Cardiac muscle cell (in vitro differentiated cells and primary cell): Measurements from ENCODE around the gene COMMD1. TPM values are rescaled to one million over a fixed set of nuclear protein-coding genes. Genes with fewer than 3 reads are reported as not detected.

Source experiments
- DNase-seq, 2 donors: peaks; one replicate each; pipeline versions ENCODE4 v3.0.0 to v3.0.0-alpha.2; 2010 to 2017; ENCODE audit warnings: low read depth in 1 of 2, low spot score in 1 of 2
- H3K27ac ChIP-seq: fragments of 200-600 bp; sonication (generic); 2 replicates; pipeline ENCODE4 v1.5.1; 2016
- H3K27me3 ChIP-seq: fragments of 200-600 bp; sonication (generic); 2 replicates; pipeline ENCODE4 v1.6.0; 2016; ENCODE audit warnings: control low read depth
- H3K36me3 ChIP-seq: fragments of 200-600 bp; sonication (generic); 2 replicates; pipeline ENCODE4 v1.5.1; 2016; ENCODE audit warnings: control low read depth
- H3K4me1 ChIP-seq: fragments of 200-600 bp; sonication (generic); 2 replicates; pipeline ENCODE4 v1.8.1; 2017; ENCODE audit warnings: low read depth, mild to moderate bottlenecking, mixed run types
- H3K4me3 ChIP-seq: fragments of 200-600 bp; sonication (generic); 2 replicates; pipeline ENCODE4 v1.5.1; 2016; ENCODE audit warnings: mild to moderate bottlenecking
- H3K9me3 ChIP-seq: fragments of 200-600 bp; sonication (generic); 2 replicates; pipeline ENCODE4 v1.5.1; 2017; ENCODE audit warnings: low read depth, mild to moderate bottlenecking, control low read depth
- CTCF ChIP-seq: IDR thresholded peaks from 2 replicates; pipeline ENCODE4 v1.5.1; 2012; ENCODE audit warnings: low read depth, mild to moderate bottlenecking, low read length
- polyA plus RNA-seq: library from polyadenylated mRNA; unstranded; fragments of >200 nt; fragmentation: Nextera tagmentation; extraction: Ambion mirVana; gene quantifications from 2 replicates; pipeline ENCODE4 v1.2.1, GENCODE V29; 2016
- total RNA-seq: library from RNA; depleted of rRNA; stranded (reverse); fragments of >200 nt; gene quantifications from 2 replicates; pipeline ENCODE4 v1.2.3, GENCODE V29; 2016

Gene COMMD1
- total and polyA plus RNA-seq, 2 experiments from 2014 or later = 36.1 to 94.0 TPM

- no peaks in the 10 kb centered on the region for H3K9me3 ChIP-seq
- no peak overlapping the region for H3K27ac ChIP-seq
- H3K4me3 ChIP-seq = no peak overlapping the region
- no peaks in the 10 kb centered on the region for H3K36me3 ChIP-seq
- no peak for TF ChIP-seq CTCF
- no peak for DNase-seq
- no peaks in the 10 kb centered on the region for H3K27me3 ChIP-seq
- H3K4me1 ChIP-seq = peaks cover 16% of the 10 kb centered on the region
Observed at GRCh38 chr2:61943251-61943650, 37.8 kb downstream of the COMMD1 start.

DNA sequence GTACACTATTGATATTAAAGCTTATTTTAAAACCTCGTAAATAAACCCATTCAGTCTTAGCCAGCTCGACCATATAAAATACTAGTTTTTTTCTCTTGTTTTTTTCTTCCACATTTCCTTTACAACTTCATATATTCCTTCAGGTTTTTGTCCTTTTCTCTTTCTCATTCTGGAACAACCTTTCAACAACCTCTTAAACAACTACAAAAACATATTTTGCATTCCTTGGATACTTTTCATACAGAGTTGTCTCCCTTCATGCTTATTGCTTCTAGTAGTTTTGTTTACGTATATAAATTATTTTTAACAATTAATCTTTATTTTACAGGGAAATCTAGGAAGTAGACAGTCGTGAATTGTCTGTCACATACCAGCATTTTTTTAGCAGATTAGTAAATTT lies 41.2 kb downstream of the COMMD1 start:
- Histone ChIP-seq H3K9me3 (no peaks in the 10 kb centered on the region), H3K27ac (no peak overlapping the region), H3K36me3 (no peaks in the 10 kb centered on the region), H3K4me1 (peaks cover 19% of the 10 kb centered on the region), H3K4me3 (no peak overlapping the region), H3K27me3 (no peaks in the 10 kb centered on the region)
- DNase-seq = peak in 1 of 2 donors; percentile 15
- TF ChIP-seq CTCF = no peak

DNA sequence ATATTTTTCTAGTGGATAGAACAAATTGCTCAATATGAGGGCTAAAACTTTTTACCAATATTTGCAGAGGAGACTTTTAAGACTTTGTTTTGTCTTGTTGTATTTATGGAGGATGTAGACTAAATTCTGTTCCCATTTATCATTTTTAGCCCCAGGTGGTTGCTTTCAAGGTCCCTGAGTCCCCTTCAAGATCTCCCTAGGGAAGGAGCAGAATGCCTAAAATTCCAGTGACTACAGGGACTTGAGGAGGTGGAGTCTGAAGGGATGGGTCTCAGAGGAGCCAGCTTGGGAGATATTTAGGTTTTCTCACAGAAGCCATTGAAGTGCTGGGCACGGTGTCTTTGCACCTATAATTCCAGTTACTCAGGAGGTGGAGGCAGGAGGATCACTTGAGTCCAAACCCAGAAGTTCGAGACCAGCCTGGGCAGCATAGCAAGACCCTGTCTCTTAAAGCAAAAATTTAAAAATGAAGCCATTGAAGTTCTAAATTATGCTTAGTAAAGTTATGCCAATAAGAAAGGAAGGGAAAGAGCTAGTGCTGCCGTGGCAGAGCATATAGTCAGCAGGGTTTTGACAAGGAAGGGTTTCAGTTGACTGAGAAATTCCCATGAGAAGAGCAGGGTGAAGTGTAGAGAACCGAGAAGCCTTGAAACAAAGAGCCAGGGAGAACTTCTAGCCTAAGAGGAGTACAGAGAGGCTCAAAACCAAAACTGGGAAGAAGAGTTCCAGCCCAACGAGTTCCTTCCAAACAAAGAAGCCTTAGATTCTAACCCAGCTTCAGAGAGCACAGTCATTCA lies 43.4 kb downstream of the COMMD1 start:
- Histone ChIP-seq H3K9me3 (no peaks in the 10 kb centered on the region), H3K36me3 (no peaks in the 10 kb centered on the region), H3K27me3 (no peaks in the 10 kb centered on the region), H3K27ac (peak overlapping the region; percentile 74), H3K4me1 (peaks cover 19% of the 10 kb centered on the region), H3K4me3 (no peak overlapping the region)
- no peak for TF ChIP-seq CTCF
- DNase-seq = no peak

GRCh38 chr2:61949458-61949713 lies 43.9 kb downstream of the COMMD1 start:
- Histone ChIP-seq H3K4me1 (peaks cover 19% of the 10 kb centered on the region), H3K36me3 (no peaks in the 10 kb centered on the region), H3K9me3 (no peaks in the 10 kb centered on the region), H3K4me3 (no peak overlapping the region), H3K27ac (peak overlapping the region; percentile 74), H3K27me3 (no peaks in the 10 kb centered on the region)
- no peak for DNase-seq
- no peak for TF ChIP-seq CTCF

DNA sequence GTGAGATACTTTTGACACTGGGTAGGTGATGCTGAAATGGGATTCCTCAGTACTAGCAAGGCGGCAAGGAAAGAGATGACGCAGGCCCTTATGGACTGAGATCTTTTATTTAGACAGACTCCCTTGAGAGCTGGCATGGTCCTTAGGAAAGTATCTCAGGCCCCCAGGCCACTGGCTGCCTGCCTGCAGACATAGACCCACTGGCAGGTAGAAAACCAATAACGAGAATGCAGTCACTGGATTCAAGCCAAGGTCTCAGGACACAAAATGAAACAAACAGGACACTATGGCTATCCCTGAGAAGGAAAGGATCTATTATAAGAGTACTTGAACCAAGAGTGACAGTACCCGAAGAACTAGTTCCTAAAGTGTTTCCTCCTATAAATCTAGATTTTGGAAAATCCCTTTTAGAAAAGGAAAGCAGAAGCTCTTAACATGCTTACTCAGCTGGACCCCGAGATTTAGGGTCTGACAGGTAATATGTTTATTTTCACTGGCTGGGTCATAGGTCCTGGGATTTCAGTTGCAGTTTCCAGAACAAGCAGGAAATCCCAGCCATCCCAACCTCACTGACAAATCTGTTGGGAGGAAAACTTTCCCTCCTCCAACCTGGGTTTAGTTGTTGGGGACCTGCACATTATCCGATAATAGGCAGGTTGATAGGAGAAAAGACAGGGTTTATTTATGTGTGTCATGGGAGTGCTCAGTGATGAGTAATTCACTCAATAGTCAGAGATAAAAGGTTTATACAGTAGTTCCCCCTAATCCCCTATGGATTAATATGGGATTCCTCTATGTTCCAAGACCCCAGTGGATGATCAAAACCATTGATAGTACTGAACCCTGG lies 44.5 kb downstream of the COMMD1 start:
- H3K9me3 ChIP-seq = no peaks in the 10 kb centered on the region
- no peaks in the 10 kb centered on the region for H3K36me3 ChIP-seq
- H3K27me3 ChIP-seq = no peaks in the 10 kb centered on the region
- no peak overlapping the region for H3K4me3 ChIP-seq
- TF ChIP-seq CTCF = no peak
- H3K4me1 ChIP-seq = peaks cover 19% of the 10 kb centered on the region
- H3K27ac ChIP-seq = peak overlapping the region; percentile 74
- DNase-seq = peak in 1 of 2 donors; percentile 10
